PC-3 (cell line): ENCODE results near the gene KRTAP29-1.

Experiments used
- EZH2 ChIP-seq: fragments of 300-600 bp; sonication (generic); IDR thresholded peaks from one replicate; pipeline ENCODE4 v1.6.1; 2017; ENCODE audit warnings: antibody characterized with exemption, mild to moderate bottlenecking, low read length; ENCODE audit not compliant: unreplicated experiment
- EZH2phosphoT487 ChIP-seq: fragments of 300-600 bp; sonication (generic); IDR thresholded peaks from 2 replicates; pipeline ENCODE4 v1.6.1; 2018; ENCODE audit warnings: mild to moderate bottlenecking, antibody characterized with exemption, low read length, borderline replicate concordance
- TF ChIP-seq, protein P1 (sequence below): fragments of 300-600 bp; sonication (generic); conservative IDR thresholded peaks from 2 replicates; pipeline ENCODE4 v1.5.1; 2017; ENCODE audit warnings: antibody characterized with exemption, low read depth, mild to moderate bottlenecking, low read length

DNA sequence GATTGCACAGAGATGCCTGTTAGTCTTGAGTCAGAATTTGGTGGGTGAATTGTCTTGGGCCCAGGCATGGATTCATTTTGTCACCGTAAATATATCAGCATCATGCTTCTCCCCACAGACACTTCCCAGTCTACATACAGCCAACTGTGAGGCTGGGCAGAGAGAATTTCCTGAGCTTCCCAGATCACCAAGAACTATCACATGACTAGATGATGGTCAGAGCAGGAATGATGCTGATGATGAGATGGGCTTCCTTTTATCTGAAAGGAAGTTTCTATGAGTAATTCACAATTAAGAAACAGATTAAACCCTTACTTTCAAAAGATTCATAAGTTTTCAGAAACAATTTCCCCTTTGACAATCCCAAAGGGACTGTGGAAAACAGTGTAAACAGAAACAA lies 47.8 kb downstream of the KRTAP29-1 start:
- TF ChIP-seq, protein P1, sequence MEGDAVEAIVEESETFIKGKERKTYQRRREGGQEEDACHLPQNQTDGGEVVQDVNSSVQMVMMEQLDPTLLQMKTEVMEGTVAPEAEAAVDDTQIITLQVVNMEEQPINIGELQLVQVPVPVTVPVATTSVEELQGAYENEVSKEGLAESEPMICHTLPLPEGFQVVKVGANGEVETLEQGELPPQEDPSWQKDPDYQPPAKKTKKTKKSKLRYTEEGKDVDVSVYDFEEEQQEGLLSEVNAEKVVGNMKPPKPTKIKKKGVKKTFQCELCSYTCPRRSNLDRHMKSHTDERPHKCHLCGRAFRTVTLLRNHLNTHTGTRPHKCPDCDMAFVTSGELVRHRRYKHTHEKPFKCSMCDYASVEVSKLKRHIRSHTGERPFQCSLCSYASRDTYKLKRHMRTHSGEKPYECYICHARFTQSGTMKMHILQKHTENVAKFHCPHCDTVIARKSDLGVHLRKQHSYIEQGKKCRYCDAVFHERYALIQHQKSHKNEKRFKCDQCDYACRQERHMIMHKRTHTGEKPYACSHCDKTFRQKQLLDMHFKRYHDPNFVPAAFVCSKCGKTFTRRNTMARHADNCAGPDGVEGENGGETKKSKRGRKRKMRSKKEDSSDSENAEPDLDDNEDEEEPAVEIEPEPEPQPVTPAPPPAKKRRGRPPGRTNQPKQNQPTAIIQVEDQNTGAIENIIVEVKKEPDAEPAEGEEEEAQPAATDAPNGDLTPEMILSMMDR = no peak
- TF ChIP-seq EZH2phosphoT487 (no peak), EZH2 (no peak)
